HT-29 (cell line): Measurements from ENCODE around the gene SAMD4A. TPM values are rescaled to one million over a fixed set of nuclear protein-coding genes. Genes with fewer than 3 reads are reported as not detected.

Experiments
- DNase-seq: peaks from one replicate; pipeline ENCODE4 v3.0.0-alpha.2; 2015; ENCODE audit warnings: low spot score
- total RNA-seq: library from RNA; depleted of rRNA; stranded (reverse); fragments of >200 nt; shearing (Covaris generic); gene quantifications from 2 replicates; pipeline ENCODE4 v1.2.3, GENCODE V29; 2014

SAMD4A gene
- total RNA-seq, 1 experiment from 2014 or later, result 9.5 TPM

DNA sequence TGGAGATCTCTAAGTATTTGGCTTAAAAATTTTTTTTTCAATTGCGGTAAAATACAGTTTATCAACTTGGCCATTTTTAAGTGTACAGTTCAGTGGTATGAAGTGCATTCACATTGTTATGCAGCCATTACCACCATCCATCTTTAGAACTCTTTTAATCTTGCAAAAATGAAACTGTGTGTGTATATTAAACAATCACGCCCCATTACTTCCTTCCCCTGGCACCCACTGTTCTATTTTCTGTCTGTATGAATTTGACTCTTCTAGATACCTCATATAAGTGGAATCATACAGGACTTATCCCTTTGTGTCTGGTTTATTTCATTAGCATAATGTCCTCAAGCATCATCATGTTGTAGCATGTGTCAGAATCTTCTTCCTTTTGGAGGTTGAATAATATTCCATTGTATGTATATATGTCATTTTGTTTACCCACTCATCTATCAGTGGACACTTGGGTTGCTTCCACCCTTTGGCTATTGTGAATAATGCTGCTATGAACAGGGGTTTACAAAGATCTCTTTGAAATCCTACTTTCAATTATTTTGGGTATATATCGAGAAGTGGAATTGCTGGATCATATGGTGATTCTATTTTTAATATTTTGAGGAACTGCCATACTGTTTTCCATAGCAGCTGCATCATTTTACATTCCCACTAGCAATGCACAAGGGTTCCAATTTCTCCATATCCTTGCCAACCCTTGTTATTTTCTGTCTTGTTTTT is 62.9 kb downstream of the SAMD4A start:
- no peak for DNase-seq

DNA sequence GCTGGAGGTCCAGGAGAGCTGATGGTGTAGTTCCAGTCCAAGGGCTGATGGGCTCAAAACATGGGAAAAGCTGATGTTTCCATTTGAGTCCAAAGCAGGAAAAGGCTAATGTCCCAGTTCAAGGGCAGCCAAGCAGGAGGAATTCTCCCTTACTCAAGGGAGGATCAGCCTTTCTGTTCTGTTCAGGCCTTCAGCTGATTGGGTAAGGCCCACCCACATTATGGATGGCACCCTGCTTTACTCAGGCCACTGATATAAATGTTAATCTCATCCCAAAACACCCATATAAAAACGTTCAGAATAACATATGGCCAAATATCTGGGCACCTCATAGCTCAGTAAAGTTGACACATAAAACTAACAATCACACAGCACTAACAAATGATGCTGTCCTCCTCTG is 64.1 kb downstream of the SAMD4A start:
- DNase-seq, result no peak

DNA sequence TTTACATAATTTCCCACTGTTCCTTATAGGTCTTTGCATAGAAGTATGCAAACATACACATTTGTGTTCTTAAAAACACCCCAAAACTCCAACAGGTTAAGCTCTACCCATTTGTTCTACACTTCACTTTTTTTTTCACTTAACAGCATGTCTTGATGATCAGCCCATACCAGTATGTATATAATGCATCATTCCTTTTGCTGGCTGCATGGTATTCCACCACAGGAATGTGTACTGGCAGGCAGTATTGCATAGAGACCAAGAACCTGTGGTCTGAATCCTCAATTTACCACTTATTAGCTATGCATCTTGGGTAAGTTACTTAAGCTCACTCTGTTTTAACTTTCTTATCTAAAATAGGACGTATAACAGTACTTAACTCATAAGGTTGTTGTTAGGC is 65.5 kb downstream of the SAMD4A start:
- DNase-seq, result no peak

DNA sequence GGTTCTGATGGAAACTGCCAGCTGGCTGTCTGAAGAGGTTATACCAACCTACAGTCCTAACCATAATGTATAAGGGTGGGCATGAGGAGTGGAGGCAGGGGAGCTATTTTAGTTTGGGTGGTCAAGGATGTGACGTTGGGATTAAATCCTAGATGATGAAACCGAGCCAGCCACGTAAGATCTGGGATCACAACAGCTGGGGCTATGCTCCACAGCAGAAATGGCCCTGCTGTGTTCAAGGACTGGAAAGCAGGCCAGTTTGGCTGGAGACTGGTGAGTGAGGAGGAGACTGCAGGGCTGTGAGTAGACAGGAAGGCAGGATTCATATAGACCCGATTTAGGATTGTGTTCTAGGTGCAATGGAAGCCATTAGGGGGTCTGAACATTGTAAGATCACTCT is 66.1 kb downstream of the SAMD4A start:
- DNase-seq, result no peak

DNA sequence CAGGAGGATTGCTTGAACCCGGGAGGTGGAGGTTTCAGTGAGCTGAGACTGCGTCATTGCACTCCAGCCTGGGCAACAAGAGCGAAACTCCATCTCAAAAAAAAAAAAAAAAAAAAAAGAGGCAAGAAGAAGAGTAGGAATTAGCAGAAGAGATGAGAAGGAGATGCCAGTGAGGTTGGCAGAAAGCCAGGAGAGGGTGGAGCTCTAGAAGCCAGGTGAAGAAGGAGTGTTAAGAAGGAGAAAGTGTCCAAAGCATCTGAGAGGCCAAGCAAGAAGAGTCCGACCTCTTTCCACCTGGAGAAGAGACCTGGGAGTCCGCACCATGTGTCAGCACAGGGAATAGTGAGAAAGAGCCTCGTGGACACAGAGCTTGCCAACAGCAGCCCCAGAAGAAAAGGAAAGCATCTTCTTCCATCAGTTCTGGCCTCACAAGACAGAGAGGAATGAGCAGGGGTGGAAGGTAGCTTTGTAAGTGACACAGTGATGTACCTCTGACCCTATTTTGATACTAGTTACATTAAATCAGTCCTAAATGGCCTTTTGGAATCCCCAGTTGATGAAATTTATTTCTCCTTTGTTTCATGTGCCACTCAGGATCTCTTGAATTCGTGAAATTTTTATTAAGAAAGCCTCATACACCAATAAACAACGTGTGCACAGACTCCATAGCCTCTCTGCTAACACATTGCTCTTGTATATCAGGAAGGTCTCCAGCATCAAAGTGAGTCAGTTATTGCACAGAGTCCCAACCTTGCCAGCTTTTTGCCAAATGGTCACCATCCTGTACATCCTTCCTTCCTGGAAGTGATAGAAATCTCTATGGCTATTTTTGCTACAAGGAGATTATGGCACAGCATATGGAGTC is 70.6 kb downstream of the SAMD4A start:
- DNase-seq, result peak; percentile 18

DNA sequence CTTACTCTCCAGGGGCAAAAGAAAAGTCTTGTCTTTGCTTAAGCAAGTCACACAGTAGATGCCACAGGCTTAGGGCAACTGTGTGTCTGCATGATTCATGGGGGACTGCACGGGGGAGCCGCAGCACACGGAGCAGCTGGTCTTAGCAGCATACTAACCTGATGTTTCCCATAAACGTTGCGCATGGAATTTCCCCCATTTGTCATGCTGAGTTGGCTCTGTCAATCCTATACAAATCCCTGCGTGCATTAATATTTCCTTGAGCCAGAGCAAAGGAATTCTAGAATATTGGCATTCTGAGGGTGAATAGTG is 71.2 kb downstream of the SAMD4A start:
- no peak for DNase-seq

DNA sequence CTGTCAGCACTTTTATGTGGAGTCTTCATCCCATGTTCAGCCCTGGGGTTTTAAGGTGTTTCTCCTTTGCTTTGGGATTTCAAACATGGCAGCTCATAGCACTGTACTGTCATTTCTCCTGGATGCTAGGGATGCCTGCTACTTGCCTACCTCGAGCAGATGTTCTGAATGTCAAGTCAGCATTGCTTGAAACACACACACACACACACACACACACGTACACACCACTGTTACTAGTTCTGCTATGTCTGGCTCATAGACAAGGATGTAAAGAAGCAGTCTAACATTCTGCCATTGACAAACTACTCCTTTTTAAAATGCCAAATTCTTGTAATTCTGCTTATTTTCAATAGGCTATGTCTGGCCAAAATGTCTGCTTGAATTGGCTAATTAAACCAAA is 72.7 kb downstream of the SAMD4A start:
- no peak for DNase-seq

DNA sequence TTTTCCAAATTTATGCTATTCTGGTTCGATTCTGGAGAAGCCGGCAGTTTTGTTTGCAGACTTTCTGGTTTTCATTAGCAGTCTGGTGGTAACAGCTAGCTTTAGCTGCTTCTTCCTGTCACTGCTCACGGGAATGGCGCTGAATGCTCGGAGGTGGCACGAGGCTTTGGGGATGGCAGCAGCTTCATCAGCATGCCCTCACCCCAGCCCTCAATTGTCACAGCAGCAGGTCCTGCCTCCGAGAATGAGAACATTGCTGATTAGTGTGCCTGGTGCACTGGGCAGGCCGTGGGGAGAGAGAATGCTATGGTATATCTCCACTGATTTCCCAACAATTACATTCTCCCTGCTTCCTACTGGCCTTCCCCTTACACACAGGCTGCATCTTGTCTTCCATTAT is 73.6 kb downstream of the SAMD4A start:
- no peak for DNase-seq

DNA sequence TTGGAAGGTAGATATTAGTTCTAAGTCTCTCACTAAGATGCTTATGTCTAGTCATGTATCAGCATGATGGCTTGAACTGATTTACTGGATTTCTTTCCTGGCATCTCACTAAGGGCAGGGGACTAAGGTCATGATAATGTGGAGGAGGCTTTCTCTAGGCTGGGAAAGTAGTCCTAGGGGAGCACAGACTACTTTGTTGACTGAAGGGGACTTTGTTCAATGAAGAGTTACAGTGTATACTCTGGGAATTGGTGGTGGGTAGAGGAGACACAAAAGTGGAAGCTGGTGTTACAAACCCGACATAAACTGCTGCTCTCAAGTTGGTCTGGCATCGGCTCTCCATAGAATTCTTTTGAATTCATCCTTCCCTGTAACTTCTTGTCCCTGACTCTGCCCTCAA is 75.2 kb downstream of the SAMD4A start:
- DNase-seq, result no peak

DNA sequence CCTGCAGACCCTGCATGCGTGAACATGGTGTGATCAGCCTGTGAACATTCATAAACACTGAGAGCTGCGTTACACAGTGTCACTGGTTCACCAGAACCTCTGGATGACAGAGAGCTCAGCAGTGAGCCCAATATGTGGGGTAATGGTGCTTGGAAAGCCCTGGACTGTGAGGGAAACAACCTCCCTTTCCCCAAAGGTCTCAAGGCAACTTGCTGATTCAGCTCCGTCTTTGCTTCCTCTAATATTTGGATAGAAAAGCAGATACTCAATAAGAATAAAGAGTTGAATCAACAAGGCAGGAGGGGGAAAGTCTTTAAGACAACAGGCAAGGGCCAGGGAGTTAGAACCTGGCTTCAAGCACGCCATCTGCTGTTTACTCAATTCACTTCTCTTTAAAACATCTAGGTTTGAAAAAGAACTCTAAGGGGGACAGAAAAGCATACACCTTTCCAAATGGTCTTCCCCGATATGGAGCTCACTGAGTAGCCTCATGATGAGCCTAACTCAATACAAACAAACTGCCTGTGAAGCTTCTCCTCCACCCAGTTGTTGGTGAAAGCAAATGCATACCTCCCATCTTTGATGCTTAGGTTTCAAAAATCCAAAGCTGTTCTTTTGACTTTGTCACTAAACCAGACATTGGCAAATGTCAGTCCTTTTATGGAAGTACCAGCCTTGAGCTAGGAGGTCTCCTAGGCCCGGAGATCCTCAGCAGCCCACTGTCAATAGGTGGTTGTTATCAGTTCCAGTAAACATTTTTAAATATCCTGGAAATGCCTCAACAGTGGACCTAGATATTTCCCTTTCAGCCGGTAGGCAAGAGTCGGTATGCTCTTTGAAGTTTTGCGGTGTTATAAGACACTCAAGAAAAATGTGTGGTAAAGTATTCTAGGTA is 76.1 kb downstream of the SAMD4A start:
- peak; percentile 23 for DNase-seq

DNA sequence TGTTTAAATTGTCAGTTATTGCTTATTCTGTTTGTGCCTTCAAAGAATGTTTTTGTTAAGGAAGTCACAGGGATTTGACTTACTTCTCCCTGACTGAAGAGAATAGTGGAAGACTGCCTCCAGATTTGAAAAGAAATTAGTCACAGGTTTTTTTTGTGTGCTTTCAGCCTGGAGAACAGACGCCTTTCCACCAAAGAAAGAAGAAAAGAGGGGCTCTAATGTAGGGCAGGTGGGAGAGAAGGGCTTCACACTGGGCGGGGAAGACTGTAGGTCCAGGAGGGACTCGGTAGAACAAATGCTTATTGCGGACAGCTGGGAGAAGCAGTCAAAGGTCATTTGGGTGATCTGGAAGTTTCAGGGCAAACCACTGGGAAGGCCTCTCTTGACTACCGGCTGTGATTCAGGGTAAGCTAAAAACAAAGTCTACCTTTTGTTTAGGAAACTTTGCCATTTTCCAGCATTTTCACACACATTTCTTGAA is 76.8 kb downstream of the SAMD4A start:
- no peak for DNase-seq

DNA sequence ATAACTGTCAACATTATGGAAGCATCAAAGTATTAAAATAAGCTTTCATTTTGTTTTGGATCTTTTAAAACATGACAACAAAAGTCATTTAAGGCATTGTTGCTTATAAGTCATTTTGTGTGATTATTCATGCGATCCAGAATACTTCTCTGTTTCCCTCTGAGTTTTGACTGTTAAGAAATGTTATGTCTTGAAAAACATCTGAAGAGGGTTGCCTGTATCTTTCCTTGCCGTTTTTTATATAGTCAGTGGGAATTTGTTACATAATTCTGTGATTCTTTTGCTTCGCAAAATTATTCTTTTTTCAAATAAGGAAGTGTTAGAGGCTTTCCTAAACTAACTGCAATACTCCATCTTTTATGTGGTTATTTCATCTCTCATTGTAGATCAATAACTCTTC is 78.7 kb downstream of the SAMD4A start:
- DNase-seq, result no peak

DNA sequence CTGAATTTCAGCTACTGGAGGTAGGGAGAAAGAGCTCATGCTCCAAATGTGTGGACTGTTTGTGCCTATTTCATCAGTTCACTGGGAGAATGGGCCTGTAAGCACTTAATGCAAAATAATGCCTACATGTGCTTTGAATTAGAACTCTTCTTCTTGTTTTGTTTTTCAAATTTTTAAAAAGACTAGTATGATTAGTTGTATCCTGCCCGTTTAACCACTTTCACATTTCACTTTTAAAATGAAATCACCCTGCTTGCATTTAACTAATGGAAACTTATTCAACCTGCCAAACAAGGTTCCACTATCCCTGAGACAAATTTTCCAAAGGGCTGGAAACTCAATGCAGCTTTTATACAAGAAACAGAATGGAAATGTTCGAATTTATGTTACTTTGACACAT is 79.7 kb downstream of the SAMD4A start:
- no peak for DNase-seq

DNA sequence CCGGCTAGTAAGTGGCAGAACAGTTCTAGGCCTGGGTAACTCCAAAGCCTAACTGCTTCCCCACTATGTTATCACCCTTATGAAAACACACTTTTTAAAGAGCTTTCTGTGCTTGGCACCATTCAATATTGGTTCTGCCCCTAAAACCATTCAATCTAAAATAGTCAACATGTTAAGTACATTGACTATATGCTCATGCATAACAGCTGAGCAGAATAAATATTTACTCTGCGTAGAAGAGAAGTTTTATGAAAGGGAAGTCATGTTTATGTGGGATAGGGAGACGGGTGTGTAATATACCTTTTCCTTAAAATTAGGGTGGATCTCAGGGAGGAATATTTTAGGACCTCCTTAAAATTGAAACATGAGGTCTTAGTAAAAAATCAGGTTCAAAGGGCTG is 80.5 kb downstream of the SAMD4A start:
- DNase-seq, result no peak

DNA sequence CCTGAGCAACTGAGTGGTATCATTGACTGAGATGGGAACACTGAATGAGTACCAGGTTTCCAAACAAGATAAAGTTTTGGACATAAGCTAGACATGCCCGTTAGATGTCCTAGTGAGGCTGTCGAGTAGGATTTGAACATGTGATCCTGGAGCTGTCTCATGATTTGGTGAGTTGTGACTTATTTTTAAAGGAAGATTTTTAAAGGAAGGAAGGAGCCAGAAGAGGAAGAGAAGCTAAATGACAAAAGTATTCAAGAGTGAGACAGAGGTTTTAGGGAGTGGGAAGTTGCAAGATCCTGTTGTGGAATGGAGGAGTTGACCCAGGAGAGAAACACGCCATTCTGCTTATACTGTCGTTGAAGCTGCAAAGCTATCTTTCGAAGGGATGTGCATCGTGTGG is 82.1 kb downstream of the SAMD4A start:
- DNase-seq, result no peak

DNA sequence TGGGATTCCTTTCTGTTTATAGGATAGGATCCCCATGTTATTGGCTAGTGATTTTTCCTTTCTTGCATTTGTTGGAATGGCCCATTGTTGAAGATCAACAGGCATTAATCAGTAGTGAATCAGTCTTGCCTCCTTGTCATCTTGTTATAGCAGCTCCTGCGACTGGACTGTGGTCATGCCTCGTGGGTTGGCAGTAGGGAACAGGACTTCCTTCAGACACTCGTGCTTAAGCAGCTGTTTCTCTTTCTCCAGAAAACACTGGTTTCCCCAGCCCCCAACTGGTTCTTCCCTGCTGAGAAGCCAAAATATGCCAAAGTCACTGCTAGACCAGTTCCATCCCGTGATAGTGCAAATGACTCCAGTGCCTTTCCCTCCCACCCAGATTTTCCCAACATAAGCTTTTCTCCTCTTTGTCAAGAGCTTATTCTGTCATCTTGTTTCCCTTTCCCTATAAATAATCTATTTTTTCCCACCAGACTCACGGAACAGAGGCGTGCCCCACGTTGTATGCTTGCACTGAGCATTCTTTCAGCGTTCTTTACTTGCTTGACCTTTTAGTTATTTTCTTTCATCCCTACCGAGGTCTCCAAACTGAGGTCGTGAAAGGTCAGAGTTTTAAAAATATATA is 83.5 kb downstream of the SAMD4A start:
- no peak for DNase-seq

DNA sequence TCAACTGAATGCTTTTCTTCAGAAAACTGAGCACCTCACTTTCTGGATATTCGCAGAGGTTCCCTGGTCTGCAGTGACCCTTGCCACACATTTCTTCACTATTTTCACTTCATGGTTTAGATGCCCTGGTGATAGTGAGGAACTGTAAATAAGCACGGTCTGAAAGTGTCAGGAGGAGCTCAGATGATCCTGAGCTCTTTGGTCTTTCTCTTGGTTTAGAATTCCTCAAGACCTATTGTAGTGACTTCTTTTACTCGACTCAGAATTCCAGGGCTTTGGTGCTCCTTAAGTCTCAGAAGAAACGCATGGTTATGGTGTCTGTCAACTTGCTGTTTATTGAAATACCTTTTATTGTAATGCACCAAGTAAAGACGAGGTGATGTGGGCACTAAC is 84.0 kb downstream of the SAMD4A start:
- no peak for DNase-seq

DNA sequence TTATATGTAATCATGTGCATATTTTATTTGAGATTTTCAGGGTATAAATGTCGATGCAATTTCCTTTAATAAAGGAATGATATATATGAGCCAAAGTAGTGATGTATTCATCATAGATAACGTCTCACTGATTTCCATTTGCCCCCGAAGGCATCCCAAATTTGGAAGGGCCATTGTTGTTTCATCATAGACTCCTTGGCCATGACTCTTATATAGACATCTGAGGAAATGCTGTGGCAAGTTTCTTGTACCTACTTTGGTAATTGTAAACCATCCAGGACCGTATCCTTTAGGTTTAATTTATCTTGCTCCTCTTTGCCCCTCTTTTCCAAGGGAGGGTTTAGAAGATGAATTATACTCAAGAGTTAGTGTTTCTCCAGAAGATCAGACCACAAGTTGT is 84.7 kb downstream of the SAMD4A start:
- DNase-seq, result no peak

DNA sequence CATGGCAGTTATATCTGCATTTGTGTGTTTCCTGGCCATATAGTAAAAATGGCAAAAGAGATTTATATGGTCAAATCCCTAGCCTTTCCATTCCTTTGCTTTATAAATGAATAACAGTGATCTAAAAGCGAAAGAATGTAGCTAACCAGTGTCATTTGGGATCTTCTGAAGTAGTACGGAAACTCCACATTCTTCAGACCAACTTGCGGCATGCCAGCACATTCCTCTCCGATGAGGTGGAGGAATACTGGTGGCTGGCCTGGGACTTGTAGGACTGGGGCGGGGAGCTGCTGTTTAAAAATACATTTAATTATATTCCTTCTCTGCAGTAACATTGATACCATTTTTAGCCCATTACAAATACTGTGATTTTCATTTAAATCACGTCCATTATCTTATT is 85.3 kb downstream of the SAMD4A start:
- DNase-seq, result peak; percentile 70

DNA sequence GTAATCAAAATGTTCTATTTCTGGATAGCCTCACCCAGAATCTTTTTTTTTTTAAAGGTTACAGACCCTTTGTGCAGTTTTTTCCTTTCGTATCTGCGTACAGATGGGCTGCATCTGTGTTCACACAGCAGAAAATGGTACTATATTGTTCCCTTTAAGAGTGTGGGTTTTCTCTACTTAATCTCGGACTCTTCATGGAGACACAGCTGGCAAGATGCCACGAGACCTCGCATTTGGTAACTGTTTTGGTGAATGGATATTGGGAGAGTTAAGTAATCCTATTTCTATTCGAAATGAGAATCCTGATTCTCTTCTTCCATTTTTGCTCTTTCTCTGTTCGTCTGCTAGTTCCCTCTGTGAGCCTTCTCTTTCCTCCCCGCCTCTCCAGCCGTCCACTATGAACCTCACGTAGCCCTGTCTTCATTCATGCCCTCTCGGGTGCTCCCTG is 85.7 kb downstream of the SAMD4A start:
- DNase-seq, result no peak

DNA sequence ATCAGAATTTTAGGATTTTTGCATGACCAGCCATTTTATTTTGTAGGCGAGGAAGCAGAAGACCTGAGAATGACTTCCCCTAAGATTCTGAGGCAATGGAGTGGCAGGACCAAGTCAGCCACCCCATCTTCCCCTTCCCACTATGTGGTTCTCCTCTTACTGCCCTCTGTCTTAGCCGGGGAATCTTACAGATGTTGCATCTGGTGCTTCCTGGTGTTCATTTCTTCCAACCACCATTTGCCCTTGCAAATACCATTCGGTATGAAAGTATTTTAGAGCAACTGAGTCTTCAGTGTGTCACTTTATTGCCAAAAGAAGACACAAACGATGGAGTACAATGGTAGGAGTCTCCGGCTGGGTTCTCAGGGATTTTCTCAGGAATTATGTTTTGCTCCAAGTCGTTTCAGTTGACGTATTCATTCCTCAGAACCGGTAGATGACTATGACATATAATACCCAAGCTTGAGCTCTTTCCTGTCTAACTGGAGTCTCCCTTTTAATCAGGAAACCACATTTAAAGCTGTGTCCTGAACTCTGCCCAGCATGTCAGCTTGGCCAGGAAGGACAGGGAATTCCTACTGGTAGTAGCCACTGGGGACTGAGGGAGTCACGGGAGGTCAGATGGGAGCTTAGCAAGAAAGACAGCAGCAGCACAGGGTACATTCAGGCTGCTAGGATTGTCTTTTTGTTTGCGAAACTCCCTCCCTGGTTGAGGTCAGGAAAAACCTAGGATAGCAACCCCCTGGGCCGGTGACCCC is 87.0 kb downstream of the SAMD4A start:
- DNase-seq, result no peak
